K562 (cell line): ENCODE measurements around the gene PGK2. TPM values are rescaled to one million over a fixed set of nuclear protein-coding genes. Genes with fewer than 3 reads are reported as not detected.
A peak's percentile ranks its signal among the peaks of the same experiment; 100 is the strongest.

Source experiments
- AFF4 ChIP-seq: sonication (generic); formaldehyde crosslinking; IDR thresholded peaks from 2 replicates; pipeline ENCODE4 v1.8.0; 2023; ENCODE audit warnings: mild to moderate bottlenecking, missing genetic modification reagents
- CBFA2T2 ChIP-seq: fragments of 450-650 bp; conservative IDR thresholded peaks from 2 replicates; pipeline ENCODE4 v1.6.1; 2017; ENCODE audit warnings: mild to moderate bottlenecking
- CXXC5 ChIP-seq: fragments of 250-450 bp; sonication (Bioruptor Pico); IDR thresholded peaks from 2 replicates; pipeline ENCODE4 v1.8.0; 2022; ENCODE audit warnings: inconsistent platforms, mild to moderate bottlenecking, moderate library complexity
- E2F6 ChIP-seq, 2 experiments: IDR thresholded peaks; 2 replicates each; pipeline ENCODE4 v1.6.1; 2011; ENCODE audit warnings: borderline replicate concordance in 1 of 2, control low read depth in 1 of 2, low read depth in 1 of 2, low read length in 1 of 2, mild to moderate bottlenecking in 1 of 2, mixed read lengths in 1 of 2, moderate library complexity in 1 of 2; ENCODE audit not compliant: insufficient read depth in 1 of 2, insufficient read length in 1 of 2, poor library complexity in 1 of 2, severe bottlenecking in 1 of 2; ENCODE audit errors: extremely low read depth in 1 of 2
- EHMT2 ChIP-seq: fragments of 450-650 bp; IDR thresholded peaks from 2 replicates; pipeline ENCODE4 v1.6.1; 2018; ENCODE audit warnings: antibody characterized with exemption
- HDAC2 ChIP-seq: fragments of 450-650 bp; IDR thresholded peaks from 2 replicates; pipeline ENCODE4 v1.6.1; 2016; ENCODE audit warnings: mild to moderate bottlenecking
- HDAC3 ChIP-seq: fragments of 450-650 bp; IDR thresholded peaks from 2 replicates; pipeline ENCODE4 v1.6.1; 2018; ENCODE audit warnings: borderline replicate concordance, mild to moderate bottlenecking, moderate library complexity; ENCODE audit not compliant: partially characterized antibody
- KDM1A ChIP-seq, 2 experiments: fragments of 450-650 bp; IDR thresholded peaks; 2 replicates each; pipeline ENCODE4 v1.6.1; 2016; ENCODE audit warnings: mild to moderate bottlenecking in 2 of 2
- MBD2 ChIP-seq: sonication (generic); IDR thresholded peaks from 2 replicates; pipeline ENCODE4 v1.6.1; 2016; ENCODE audit warnings: low read depth, borderline replicate concordance
- NR2F6 ChIP-seq: fragments of 450-650 bp; formaldehyde crosslinking; IDR thresholded peaks from 2 replicates; pipeline ENCODE4 v1.4.0; 2020; ENCODE audit warnings: mild to moderate bottlenecking
- POLR2B ChIP-seq: fragments of 450-650 bp; IDR thresholded peaks from 2 replicates; pipeline ENCODE4 v1.6.1; 2018; ENCODE audit warnings: low read depth; ENCODE audit not compliant: partially characterized antibody
- PTRF ChIP-seq: fragments of 450-650 bp; IDR thresholded peaks from 2 replicates; pipeline ENCODE4 v1.6.1; 2016; ENCODE audit warnings: mild to moderate bottlenecking, missing genetic modification characterization, missing compliant biosample characterization
- RFX5 ChIP-seq: IDR thresholded peaks from 2 replicates; pipeline ENCODE4 v1.6.1; 2011; ENCODE audit warnings: low read depth, mild to moderate bottlenecking, improper control_type of control experiment, low read length
- TEAD4 ChIP-seq, 2 experiments: sonication (generic) in 1 of 2; formaldehyde crosslinking in 1 of 2; IDR thresholded peaks; 2 replicates each; pipeline versions ENCODE4 v1.6.1 to v1.8.0; 2012 to 2022; ENCODE audit warnings: borderline replicate concordance in 1 of 2, inconsistent platforms in 1 of 2, low read length in 1 of 2, mild to moderate bottlenecking in 1 of 2, missing genetic modification reagents in 1 of 2
- ZBTB33 ChIP-seq: sonication (generic); formaldehyde crosslinking; IDR thresholded peaks from 2 replicates; pipeline ENCODE4 v1.8.1; 2023; ENCODE audit warnings: mild to moderate bottlenecking, missing genetic modification reagents
- ZC3H11A ChIP-seq: IDR thresholded peaks from 2 replicates; pipeline ENCODE4 v1.6.1; 2012; ENCODE audit warnings: low read depth, low read length, improper control_type of control experiment
- ZFP30 ChIP-seq: fragments of 250-450 bp; sonication (Bioruptor Pico); IDR thresholded peaks from 2 replicates; pipeline ENCODE4 v1.8.0; 2022; ENCODE audit warnings: moderate library complexity, mild to moderate bottlenecking, inconsistent platforms, borderline replicate concordance
- ZNF165 ChIP-seq: fragments of 250-450 bp; sonication (Bioruptor Pico); IDR thresholded peaks from 2 replicates; pipeline ENCODE4 v1.4.0; 2020; ENCODE audit warnings: borderline replicate concordance
- ZNF197 ChIP-seq: fragments of 200-800 bp; sonication (Bioruptor generic); IDR thresholded peaks from 2 replicates; pipeline ENCODE4 v1.6.1; 2016; ENCODE audit warnings: low read depth, missing genetic modification characterization, missing compliant biosample characterization
- ZNF76 ChIP-seq: fragments of 250-450 bp; sonication (Bioruptor Pico); IDR thresholded peaks from 2 replicates; pipeline ENCODE4 v1.4.0; 2020; ENCODE audit warnings: mild to moderate bottlenecking, moderate library complexity, borderline replicate concordance
- polyA plus RNA-seq, 8 experiments: library from polyadenylated mRNA; depleted of rRNA in 4 of 8; stranded (reverse) in 5 of 8; unstranded in 3 of 8; fragments of >200 nt; fragmentation: Nextera tagmentation in 2 of 8; fragmentation: Illumina TruSeq in 1 of 8; extraction: Ambion mirVana in 2 of 8; extraction: Trizol in 1 of 8; gene quantifications; 2 replicates each; pipeline versions ENCODE4 v1.2.1 to v1.2.3, GENCODE V29; 2011 to 2014; ENCODE audit warnings: inconsistent platforms in 1 of 8, missing spikeins in 1 of 8
- total RNA-seq, 7 experiments: library from RNA; depleted of rRNA in 6 of 7; stranded (reverse); fragments of >200 nt in 6 of 7; fragmentation: Illumina TruSeq in 2 of 7; extraction: Trizol in 2 of 7; gene quantifications; 2 replicates each; pipeline versions ENCODE4 v1.2.1 to v1.2.3, GENCODE V29; 2011 to 2021; ENCODE audit warnings: low replicate concordance in 1 of 7

Gene PGK2
- total and polyA plus RNA-seq, 9 of the 15 experiments (the other 6 are each of a cell fraction or from before 2014, with no cell fraction given): not detected

GRCh38 chr6:49772285-49772684 is 14.8 kb downstream of the PGK2 start (continued):
- TF ChIP-seq POLR2B (no peak), AFF4 (CRISPR knock-in tag) (no peak), MBD2 (peak; percentile 44; the same call in 1 of the 2 replicates), ZBTB33 (no peak), CXXC5 (CRISPR knock-in tag) (0 out of 2 replicates have a peak, but pooled peaks have one; percentile 17), EHMT2 (0 out of 2 replicates have a peak, but pooled peaks have one; percentile 34), NR2F6 (no peak), ZC3H11A (no peak), TEAD4 (IDR thresholded peaks at IDR 0.05; ENCODE audit: low read length) (peak; percentile 89), TEAD4 (CRISPR knock-in tag; IDR thresholded peaks at IDR 0.05; ENCODE audit: borderline replicate concordance) (no peak), ZNF76 (CRISPR knock-in tag) (no peak), PTRF (tag) (no peak), CBFA2T2 (peak; percentile 88), ZNF197 (no peak), ZNF165 (CRISPR knock-in tag) (no peak), HDAC2 (peak; percentile 58; the same call in 1 of the 2 replicates), HDAC3 (peak; percentile 54), ZFP30 (CRISPR knock-in tag) (no peak), KDM1A (IDR thresholded peaks at IDR 0.05) (peak; percentile 83), E2F6 (IDR thresholded peaks at IDR 0.05; ENCODE audit: borderline replicate concordance in 1 of 2, extremely low read depth in 1 of 2, insufficient read depth in 1 of 2, insufficient read length in 1 of 2, low read depth in 1 of 2, low read length in 1 of 2, poor library complexity in 1 of 2, severe bottlenecking in 1 of 2) (no peak), RFX5 (no peak)
